NK-92 treated with Interleukin-12 subunit alpha and Interleukin-12 subunit beta, amount 100 ng/mL, for 24 hours (cell line): ENCODE data around the gene PRRX2.

Experiments
- DNase-seq: peaks from one replicate; lab custom pipeline; 2025; lab: John Stamatoyannopoulos, UW

Gene PRRX2

DNA sequence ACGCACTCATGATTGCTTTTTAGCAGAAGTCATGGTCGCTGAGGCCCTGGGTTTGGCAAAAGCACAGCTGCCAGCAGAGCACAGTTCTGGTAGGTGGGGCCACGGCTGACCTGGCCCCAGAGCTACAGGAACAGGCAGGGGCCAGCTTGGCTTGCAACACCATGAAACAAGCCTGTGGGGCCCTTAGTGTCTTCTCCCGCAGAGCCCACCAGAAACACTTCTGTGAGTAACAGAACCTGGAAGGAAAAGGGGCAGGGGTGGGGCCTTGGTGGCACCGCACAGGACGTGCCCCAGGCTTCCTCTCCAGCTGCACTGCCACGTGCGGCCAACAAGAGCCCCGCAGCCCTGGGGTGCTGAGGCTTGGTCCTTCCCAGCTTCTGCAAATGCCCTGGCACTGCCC is 28.3 kb upstream of the PRRX2 start:
- DNase-seq = no peak

DNA sequence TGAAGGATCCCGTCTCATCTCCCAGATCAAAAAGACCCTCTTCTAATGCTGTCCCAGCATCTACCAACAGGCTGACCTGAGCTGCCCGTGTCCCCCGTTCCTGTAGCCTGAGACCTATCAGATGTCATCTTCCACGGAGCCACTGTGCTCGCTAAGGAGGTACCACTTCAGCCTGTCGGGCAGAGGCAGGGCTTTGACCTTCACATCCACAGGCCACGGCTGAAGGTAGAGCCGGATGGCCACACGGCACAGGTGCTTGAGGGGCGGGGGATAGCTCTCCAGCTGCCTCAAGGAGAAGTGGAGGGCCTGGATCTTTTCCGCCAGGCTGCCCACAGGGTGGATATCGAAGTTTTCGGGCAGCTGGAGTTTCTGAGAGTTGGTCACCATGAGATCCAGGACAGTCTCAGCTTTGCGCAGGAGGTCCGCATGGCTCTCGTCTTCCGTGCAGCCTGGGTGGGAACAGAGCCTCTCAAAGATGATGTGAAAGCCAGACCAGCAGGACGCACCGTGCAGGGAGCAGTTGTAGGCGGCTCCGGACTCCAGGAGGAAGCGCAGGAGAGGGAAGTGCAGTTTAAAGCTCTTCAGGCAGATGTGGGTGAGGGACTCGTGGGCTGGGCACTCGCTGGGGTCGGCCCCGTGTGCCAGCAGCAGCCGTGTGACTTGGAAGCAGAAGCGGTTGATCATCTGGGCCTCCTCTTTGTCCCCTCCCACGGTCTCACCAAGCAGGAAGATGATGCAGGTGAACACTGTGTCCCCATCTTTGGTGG is 27.6 kb upstream of the PRRX2 start:
- DNase-seq = no peak

DNA sequence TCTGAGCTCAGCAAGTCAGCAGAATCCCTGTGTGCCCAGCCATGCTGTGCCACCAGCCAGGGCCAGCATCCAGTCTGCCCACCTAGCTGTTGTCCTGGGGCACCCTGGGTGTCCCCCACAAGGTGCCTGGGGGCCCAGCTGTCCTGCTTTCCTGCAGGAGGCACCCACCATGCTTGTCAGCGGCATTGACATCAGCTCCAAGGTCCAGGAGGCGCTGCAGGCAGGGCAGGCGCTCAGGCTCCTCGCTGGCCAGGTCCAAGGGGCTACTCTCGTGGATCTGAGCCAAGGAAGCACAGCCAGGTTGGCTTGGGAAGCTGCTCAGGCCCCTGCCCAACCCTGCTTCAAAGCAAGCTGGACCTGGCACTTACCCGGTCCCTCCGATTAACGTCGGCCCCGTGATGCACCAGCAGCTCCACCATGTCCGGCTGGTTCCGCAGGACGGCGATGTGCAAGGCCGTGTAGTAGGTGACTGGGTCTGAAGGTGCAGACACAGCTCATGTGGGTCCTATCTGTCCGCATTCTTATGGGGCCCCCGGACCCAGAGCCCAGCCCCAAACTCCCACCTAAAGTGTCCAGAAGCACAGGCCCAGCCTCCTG is 26.3 kb upstream of the PRRX2 start:
- no peak for DNase-seq

DNA sequence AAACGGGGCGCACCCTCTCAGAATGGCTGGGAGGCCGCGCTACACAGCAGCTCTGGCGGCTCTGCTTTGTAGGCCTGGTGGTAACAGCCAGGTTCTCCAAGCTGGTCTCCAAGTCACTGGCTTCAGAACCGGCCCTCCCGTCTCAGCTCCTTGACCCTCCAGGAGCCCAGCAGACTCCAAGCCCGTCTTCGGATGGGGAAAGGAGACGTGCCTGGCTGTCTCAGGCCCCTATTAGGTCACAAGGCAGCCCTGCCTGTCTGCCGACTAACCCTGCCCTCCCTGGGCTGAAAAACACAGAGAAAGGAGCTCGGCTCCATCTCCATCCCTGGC is 25.7 kb upstream of the PRRX2 start:
- no peak for DNase-seq

DNA sequence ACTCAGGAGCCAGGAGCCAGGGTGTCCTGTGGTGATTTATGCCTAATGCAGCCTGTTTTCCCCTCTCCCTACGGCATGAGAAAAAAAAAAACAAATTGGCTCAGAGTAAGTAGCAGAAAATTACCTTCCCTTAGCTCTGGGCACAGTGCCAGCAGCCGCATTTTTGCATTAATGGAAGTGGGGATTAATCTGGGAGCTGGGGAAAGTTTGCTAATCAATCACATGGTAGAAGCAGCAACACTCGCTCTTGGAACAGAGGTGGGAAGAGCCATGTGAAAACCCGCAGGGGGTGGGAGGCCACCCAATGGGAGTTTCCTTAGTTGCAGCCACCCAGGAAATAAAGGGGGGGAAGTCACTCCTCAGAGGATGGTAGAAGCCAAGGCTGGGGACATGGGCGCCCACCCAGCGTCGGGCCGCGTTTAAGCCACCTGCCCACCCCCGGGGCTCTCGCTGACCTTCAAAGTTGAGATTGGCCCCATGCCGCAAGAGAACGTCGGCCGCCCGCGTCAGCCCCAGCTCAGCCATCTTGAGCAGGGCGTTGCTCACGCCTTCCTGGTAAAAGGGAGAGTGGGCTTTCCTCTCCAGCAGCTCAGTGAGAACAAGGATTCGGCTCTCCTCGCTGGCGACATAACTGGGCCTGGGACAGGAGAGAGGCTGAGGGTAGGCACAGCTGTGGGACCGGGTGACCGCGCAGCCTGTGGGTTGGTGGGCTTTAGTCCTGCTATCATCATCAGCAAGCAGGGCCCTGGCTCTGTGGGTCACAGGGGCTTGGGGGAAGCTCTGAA is 25.2 kb upstream of the PRRX2 start:
- DNase-seq = no peak

DNA sequence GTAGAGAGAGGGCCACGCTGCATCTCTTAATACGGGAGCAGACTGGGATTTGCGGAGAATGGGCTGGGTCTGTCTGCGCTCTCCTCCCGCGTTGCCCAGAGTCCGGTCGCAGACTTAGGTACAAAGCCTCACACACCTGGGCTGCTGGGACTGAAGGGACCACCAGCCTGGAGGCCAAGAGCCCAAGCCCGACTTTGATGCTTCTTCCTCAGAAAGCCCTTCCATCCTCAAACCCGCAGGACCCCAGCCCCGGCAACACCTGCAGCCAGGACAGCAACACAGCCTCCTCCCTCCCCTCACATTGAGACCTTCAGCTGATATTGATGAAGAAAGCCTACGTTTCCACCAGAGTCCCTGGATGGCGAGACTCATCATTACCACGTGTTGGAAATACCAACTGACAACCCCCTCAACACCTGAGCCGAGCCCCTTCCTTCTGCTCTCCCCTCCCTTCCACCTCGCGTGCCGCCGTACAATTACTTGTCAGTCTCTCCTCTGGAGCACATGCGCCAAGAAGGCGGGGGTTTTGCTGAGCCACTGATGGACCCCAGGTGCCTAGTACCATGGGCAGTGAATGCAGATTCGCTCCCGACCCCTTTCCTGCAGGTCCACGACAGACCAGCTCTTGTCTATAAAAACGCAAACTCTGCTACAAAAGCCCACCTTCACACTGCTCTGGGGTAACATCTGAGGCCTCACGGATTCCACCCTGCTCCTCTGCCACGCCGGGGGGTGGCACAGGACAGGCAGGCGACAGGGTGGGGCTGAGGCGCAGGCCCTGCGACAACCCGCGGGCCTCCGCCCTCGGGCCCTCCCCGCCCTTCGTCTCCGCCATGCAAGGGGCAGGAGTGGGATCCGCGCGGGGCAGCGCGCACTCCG is 24.3 kb upstream of the PRRX2 start:
- no peak for DNase-seq

DNA sequence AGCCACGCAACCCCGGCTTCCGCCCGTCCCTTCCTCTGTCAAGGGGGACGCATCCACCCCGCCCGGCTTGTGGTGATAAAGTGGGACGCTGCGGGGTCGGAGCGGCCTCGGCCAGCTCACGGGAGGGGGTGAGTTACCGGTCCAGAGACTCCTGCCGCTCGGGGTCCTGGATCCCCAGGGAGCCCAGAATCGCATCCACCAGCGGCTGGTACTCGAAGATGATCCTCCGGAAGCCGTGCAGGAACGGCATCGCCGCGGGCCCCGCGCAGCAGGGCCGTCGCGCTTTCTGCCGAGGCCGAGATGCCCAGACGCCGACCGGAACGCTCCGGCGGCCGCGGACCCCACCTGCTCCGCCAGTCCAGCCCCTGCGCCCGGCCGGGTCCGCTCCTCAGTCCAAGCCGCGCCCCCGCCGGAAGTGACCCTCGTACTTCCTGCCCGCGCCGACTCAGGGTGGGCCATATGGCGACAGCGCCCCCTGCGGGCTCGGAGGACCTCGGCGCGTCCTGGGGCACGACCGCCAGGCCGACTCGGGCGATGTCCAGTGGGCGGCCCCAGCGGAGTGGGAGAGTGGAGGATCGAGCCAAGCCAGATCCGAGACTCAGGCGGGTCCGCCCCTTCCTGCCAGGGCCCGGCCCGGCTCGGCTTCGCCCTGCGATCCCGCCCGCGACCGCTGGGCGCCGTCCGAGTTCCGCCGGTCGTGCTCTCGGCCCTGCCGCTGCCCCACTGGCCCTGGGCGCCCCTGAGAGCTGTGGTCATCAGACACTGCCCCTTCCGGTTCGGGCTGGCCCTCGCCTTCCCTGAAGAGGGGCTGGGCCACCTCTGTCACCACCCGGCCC is 23.5 kb upstream of the PRRX2 start, which contains the start of gene ASB6:
ASB6 (minus strand) TSS at position 402 of the 836 bp plus-strand sequence; CDS start at position 250, 152 bp downstream.
- DNase-seq = peak; percentile 92

DNA sequence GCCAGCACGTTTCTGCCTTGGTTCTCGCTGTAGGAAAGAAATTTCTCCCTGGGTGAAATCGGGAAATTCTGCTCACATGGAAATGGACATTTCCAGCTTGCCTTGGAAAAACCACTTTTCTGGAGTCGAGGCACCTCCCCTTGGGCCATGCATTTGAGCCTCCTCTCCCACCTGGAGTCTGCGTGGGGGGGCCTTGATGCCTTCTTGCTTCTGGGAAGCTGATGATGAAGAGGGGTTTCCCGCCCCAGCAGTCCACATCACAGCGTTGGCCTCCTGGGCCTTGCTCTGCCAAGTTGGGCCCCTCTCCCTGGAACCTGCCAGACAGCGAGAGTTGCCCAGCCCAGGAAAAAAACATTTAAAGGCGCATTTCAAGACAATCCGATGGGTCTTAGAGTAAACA is 21.7 kb upstream of the PRRX2 start:
- DNase-seq = no peak

DNA sequence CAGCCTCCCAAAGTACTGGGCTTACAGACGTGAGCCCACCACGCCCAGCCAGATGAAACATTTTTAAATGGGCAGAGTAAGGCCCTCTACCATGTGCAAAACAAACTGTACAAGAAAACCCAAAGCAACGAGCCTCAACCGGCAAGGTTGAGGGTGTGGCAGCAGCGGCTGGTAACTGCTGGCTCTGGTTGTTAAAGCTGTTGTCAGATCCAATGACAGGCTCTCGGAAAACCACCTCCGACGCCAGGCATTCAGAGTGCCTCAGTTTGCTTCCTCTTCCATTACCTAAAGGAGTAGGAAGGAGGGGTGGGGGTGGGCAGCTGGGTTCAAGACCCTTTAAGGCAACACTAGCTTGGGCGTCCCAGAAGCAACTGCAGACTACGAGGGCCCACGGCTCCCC is 21.1 kb upstream of the PRRX2 start:
- no peak for DNase-seq

DNA sequence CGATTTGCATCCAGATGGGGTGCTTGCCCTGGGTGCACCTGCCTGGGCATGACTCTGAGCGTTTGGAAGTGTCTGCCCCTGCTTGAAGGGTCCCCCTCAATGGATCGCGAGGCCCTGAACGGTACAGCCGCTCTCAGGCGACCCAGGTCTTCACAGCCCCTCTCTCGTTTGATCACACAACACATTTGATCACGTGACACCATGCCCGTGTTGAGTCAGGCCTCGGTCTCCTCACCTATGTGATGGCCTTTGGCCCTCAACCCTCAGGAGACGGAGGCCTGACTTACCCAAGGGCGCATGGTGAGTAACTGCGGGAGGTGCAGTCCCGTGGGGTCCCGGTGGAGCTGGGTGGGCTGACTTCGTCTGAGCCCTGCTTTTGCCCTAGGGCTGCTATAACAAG is 20.5 kb upstream of the PRRX2 start:
- DNase-seq = no peak

DNA sequence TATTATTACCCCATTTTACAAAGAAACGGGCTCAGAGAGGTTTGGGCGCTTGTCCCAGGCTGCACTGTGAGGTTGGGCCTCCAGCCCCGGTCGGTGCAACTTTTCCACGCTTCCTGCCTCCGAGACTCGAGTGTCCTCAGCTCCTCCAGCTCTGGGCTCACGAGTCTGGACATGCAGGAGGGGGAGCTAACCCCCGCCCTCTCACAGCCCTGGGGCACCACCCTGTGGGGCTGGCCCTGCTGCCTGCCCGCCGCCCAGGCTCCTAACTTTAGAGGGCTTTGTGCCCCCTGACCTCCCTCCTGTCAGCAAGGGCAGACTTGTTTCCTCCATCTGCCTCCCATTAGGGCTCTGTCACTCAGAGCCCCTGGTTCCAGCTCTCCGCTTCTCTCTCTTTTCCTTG is 19.2 kb upstream of the PRRX2 start:
- DNase-seq = no peak

DNA sequence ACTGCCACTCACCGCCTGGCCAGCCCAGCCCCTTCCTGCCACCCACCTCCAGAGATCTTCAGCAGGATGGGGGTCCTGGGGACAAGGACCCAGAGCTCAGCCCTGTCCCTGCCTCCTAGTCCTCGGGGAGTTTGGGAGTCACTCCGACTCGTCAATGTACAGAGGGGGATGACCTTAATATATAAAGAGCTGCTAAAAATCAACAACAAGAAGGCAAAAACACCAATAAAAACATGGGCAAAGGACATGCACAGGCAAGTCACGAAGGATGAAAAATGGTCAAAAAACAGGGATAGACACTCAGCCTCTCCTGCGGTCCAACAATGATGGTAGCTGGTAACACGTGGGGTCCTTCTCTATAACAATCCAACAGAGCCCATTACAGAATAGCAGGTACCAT is 18.8 kb upstream of the PRRX2 start:
- no peak for DNase-seq

DNA sequence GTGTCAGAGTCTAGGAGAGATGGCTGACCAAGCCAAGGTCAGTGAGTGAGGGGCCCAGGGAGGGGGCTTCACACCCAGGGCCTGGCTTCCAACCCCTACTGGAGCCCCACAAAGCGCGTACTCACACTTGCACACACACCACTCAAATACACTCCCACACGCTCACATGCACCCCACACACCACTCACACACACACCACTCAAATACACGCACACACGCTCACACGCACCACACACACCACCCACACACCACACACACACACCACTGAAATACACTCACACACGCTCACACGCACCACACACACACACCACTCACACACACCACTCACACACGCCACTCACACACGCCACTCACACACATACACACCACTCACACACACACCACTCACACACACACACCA is 17.8 kb upstream of the PRRX2 start:
- DNase-seq = no peak

DNA sequence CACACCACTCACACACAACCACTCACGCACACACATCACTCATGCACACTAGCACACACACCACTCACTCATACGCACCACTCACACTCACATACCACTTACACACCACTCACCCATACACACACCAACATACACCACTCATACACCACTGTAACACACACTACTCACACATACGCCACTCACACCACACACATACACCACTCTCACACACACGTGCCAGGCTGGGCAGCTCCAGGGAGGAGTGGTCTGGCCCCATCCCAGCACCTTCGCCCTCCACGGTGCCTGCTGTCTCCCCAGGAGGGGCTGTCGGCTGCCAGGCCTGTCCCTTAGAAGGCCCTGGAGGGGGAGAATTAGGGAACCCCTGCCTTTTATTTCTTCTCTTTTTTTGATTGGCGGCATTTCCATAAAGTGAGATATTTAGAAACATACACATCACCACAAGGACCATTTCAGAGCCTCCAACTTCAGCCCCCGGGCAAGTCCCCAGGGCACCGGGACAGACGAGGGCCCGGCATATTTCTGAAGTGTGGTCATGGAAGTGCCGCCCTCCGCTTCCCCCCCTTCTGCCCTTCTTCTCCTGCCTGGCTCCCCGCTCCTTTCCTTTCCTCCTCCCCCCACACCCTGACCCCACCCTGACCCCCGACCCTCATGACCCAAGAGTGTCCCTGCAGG is 17.2 kb upstream of the PRRX2 start:
- no peak for DNase-seq

DNA sequence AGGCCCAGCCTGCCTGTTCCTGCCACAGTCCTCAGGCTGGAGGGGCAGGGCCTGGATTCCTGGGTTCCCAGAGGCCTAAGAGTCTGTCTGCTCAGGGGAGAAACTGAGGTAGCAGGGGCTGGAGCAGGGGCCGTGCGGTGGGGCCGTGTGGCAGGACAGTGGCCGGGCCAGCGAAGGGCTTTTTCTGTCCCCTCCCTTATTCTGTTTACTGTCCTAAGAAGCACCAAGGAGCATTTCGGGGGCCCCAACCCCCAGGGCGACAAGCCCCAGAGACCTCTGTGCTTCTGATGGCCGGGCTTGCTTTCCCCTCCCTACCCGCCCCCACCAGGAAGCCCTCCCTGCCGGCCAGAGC is 16.7 kb upstream of the PRRX2 start:
- DNase-seq = no peak

DNA sequence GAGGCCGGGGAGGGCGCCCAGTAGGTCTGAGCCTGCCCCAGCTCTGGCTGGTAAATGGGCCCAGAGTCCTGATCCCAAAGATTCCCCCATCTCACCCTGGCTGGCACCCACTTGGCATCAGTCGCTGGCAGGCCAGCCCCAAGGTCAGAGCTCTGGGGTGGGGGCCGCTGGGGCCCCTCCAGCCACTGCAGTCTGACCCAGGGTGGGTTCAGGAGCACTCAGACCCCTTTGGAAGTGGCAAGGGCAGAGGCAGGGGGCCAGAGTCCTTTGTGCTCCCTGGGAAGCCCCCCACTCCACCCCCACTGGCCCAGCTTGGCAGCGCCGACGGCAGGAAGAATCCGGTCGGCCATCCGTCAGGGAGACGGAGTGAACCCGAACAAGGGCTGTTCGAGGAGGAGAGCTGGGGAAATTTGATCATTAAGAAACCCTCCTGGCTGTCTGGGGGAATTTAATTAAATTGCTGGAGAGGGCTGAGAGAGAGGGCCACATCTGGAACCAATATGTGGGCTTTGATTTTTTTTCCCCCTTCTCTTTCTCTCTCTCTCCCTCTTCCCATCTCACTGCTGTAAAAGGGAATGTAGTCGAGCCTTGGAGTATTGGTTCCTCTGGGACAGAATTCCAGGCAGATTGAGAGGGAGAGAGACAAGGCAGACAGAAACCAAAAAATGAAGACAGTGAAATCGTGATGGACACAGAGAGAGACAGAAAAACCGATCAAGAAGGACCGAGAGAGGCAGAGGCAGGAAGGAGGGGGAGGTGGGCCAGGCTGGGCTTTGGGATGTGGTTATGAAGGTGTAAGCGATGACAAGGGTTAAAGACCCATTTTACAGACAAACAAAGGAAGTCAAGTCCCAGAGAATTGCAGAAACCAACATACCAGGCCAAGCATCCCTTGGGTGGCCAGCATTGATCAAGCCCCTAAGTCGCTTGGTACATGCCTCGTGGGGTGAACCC is 15.4 kb upstream of the PRRX2 start:
- no peak for DNase-seq

DNA sequence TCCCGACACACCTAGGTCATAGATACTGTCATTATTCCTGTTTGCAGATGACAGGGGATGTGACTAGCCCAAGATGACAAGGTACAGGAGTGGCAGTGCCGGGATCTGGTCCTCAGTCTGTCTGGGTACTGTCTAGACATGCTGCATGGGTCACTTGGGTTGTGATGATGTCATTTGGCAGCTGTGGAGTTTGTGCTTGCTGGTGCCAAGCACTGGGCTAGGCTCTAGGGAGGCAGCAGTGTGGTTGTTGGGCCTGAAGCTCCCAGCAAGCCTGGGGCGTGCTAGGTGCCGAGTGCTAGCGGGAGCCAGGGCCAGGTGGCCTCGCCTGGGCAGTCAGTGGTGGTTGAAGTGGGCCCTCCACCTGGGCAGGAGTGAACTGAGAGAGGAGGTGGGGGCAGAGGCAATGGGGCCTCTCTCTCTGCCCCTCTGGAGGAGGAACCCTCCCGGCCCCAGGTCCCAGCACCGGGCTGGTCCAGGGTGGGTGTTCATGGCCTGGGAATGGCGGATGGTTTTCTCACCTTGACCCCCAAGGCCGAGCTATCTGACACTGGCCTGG is 14.7 kb upstream of the PRRX2 start:
- no peak for DNase-seq

DNA sequence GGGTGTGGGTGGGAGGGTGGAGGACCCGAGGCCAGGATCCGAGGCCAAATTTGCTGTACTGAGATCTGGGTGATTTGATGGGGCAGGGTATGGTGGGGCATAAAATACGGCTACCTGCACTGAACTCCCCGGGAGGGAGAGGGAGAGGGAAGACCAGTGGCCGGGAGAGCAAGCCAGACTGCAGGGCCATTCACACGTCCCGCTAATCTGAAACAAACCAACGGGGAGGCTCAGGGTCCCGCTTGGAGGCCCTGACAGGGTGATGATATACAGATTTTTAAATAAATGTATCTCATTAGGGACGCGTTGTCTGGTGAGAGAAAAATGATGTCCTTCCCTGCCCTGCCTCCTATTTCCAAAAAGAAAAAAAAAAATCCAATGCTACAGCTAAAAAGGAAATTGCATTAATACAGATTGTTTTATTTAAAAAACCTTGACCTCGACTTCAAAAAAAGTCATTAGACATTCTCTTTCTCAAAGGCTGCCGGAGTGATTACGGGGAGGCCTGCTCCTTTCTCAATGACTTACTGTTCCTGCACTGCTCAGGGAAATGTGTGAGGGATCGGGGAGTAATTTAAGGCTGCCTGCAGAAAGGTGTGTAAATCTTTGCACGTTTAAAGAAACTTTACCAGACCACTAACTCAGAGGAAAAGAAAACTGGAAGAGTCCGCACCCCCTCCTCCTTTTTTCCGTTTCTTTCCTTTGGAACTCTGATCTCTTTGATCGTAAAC is 11.5 kb upstream of the PRRX2 start:
- no peak for DNase-seq

DNA sequence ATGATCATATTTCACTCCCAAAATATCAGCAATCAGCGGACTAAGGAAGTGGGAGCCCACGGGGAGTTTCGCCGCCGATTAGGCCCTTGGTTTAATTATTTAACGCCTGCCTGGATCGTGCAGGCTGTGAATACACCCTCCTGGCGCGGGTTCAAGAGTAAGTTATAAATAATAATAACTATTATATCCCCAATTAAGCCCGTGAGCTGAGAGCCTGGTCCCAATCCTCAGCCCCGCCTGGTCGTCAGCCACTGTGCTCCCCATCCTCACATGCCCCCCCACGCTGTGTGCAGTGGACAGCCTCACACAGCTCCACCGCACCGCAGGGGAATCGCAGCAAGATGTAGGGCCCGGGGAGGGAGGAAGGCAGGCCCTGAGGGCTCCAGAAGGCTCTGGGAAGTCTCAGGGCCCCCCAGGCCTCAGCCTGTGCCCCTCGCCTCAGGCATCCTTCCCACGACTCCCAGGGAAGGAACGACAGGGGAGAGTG is 10.8 kb upstream of the PRRX2 start:
- no peak for DNase-seq
